Fibroblast of skin of abdomen (primary cell): ENCODE data around the gene PDCL3.

Experiments
- DNase-seq: peaks from one replicate; pipeline ENCODE4 v3.0.0-alpha.2; 2013

Gene PDCL3

DNA sequence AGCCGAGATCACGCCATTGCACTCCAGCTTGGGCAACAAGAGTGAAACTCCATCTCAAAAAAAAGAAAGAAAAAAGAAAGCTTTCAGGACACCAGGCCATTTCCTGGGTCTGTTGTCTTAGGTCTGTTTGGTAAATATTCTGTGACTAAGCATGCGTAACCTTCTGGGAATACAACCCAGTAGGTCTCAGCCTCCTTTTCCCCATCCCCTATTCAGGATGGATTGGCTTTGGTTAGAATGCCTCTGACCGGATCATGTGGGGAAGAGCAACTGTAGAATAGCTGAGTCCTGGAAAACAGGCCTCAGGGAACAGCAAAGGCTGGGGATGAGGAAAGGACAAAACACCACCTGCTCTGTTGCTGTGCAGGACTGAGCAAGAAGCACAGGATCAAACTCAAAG, 1.6 kb upstream of the PDCL3 start:
- no peak for DNase-seq

DNA sequence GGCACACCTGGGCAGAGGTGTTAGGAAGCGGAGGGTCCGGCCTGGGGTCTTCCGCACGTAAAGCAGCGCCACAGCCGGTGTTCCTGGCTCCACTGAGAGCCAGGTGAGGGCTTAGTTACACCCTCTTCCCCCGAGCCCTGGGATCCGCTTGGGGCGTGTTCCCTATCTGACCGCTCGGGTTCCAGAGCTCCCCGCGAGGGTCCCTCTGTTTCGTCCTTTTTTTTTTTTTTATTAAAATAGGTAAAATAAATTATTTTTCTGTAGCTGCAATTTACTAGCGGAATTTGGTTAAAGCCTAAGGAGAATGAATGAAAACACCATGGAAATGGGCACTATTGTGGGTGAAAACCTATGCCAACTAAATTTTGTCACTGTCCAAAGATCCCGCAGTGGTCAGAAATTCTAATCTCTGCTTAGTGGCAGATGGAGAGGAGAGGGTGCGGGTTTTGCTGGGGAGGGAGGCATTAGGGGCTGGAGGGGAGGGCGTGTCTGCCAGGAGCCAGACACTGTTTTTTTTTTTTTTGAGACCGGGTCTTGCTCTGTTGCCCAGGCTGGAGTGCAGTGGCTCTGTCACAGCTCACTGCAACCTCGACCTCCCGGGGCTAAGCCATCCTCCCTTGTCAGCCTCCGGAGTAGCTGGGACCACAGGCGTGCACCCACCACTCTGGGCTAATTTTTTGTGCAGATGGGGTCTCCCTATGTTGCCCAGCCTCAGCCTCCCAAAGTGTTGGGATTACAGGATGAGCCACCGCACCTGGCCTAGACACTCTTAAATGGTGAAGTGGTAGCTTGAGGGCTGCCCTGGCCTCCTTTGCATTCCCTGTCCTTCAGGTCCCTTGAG, 834 bp downstream of the PDCL3 start:
- DNase-seq, result no peak

DNA sequence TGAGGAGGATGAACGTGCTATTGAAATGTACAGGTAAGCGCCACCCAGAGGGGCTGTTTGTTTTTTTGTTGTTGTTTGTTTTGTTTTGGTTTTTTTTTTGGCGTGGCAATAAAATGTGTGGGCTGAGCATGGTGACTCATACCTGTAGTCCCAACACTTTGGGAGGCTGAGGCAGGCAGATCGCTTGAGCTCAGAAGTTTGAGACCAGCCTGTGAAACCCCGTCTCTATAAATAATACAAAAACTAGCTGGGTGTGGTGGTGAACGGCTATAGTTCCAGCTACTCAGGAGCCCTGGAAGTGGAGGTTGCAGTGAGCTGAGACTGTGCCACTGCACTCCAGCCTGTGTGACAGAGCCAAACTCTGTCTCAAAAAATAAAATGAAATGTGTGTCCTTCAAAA, 6.2 kb downstream of the PDCL3 start:
- DNase-seq, result no peak

DNA sequence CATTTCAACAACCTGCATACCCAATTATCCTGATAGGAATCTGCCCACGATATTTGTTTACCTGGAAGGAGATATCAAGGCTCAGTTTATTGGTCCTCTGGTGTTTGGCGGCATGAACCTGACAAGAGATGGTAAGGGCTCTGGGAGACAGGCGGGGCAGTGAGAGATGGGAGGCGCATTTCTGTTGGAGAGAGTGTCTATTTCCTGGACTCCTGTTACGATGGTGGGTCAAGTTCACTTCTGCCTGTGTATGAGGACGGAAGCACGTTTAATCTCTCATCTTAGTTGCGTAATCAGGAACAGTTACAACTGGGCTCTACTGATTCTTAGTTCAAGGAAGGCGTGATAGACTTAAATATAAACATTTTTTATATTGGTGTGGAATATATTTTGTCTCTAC, 8.9 kb downstream of the PDCL3 start:
- no peak for DNase-seq

DNA sequence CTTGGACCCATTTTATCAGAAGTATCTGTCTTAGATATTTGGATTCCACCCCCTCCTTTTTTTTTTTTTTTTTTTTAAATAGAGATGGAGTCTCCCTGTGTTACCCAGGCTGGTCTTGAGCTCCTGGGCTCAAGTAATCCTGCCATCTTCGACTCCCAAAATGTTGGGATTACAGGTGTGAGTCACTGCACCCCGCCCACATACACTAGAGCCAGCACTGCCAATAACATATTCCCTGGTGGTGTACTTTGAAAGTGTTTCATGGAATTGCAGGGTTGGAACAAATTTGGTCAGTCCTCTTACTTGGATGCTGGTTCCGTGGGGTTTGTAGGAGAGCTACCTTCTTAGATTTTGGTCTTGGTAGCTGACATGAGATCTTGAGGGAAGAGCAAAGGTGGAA, 15.0 kb downstream of the PDCL3 start:
- no peak for DNase-seq

DNA sequence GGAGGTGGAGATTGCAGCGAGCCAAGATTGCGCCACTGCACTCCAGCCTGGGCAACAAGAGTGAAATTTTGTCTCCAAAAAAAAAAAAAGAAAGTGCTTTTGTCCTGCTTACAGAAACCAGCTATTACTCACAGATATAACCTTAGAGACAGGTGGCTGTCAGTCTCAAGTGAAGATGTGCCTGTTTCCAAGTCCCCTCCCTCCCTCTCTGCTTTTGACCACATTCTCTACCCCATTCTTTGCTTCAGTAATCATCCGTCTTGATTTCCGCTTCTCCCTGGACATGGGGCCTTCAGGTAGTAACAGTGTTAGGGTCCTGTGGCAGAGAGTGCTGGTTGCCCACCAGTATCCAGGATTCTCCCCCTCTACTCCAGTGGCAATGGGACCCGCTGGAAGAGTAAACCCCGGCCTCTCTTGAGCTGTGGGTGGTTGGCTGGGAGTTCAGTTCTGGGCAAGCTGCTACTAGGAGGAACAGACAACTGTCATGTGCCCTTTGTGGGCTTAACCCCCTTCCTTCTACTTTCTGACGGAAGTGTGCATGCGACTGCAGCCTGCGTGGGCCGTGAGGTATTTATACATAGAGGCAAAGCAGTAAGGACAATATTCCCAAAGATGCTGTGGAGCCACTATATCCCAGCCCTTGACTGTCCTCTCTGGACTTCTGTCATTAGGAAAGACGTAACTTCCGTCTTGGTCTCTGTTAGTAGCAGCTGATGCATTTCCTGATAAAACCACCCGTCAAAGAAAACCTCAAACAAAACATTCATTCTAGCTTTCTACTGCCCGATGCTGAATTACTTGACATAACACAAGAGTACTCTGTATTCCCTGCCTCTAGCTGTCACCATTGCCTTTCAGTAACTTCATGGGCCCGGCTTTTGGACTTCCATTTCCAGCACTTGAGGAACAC, 17.8 kb downstream of the PDCL3 start:
- DNase-seq, result no peak

DNA sequence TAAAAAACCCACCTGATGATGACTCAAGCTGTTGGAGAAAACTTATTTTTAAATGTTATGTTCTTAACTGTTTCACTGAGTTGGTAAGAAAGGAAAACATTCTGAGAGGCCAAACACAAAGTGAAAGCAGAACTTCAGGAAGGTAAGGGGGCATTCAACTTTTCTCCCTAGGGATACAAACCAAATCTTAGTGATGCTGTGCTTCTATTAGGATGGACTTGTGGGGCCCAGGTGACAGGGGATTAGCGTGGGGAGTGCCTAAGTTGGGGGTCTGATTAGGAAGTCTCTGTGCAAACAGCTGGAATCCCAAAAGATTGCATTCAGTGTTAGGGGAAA, 18.5 kb downstream of the PDCL3 start:
- no peak for DNase-seq

DNA sequence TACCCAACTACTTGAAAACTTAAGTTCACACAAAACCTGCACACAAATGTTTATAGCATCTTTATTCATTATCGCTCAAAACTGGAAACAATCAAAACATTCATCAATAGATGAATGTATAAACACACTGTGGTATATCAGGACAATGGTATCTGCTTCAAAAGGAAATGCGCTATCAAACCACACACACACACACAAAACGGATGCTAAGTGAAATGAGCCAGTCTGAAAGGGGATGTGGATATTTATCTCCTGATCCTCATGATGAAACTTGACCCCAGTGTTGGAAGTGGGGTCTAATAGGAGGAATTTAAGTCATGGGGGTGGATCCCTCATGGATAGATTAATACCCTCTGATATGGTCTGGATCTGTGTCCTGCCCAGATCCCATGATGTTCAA, 22.0 kb downstream of the PDCL3 start:
- DNase-seq, result no peak

DNA sequence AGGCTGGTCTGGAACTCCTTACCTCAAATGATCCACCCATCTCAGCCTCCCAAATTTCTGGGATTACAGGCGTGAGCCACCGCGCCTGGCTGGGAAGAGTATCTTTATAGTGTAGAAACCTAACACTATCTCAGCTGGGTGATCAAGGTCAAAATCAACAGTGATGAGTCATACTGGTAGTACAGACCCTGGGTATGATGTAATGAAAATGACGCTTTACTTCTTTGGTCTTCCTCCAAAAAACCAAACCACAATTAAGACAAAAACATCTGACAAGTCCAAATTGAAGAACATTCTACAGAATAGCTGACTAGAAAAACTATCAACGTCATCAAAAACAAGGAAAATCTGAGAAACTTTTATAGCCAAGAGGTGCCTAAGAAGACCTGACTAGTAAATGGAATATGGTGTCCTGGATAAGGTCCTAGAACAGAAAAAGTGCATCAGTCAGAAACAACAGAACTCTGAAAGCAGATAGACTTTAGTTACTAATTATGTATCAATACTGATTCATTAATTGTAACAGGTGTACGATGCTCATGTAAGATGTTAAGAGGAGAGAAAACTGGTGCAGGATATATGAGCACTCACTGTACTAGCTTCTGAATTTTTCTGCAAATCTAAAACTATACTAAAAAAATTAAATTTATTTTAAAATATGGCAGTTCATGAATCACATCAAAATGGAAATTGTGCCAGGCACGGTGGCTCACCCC, 25.4 kb downstream of the PDCL3 start:
- peak; percentile 52 for DNase-seq

DNA sequence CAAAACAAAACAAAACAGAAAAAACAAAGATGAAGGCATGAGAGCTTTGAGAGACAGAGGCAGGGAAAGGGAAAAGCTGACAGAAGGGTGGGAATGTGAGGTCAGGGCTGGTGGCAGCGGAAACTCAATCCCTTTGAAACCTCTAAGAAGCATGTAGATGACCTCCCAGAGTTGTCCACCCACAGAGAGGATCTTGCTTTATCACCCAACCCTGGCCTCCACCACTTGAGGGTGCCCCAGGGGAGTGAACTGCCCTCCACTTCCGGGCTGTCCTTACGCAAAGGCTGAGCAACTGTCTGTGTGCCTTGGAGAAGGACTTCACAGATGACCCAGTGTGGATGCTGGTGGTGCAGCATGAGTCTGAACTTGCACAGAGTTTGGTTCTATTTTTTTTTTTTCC, 26.7 kb downstream of the PDCL3 start:
- no peak for DNase-seq

DNA sequence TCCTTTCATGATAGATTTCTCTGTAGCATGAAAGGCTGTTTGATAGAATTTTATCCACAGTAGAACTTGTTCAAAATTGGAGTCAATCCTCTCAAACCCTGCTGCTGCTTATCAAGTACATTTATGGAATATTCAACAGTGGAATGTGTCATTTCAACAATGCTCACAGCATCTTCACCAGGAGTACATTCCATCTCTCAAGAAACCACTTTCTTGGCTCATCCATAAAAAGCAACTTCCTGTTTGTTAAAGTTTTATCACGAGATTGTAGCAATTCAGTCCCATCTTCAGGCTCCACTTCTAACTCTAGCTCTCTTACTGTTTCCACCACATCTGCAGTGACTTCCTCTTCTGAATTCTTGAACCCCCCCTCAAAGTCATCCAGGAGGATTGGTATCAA, 29.4 kb downstream of the PDCL3 start:
- DNase-seq, result peak; percentile 31

DNA sequence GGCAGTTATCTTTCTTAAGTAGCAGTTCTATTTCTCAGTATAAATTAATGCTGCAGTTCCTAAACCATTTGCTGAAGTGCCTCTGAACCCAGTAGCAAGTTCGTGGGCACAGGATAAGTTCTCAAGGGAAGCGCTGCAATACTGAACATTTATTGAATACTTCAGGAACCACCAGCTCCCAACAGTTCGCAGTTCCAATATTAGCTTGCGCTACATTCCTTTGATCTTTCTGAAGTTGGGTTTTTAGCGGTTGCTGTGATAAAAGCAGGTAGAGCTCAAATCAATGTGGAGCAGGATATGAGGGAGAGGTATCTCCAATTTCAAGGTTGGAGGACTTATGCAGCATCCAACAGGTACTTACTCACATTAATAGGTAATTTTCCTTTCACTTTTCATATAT, 33.7 kb downstream of the PDCL3 start:
- DNase-seq, result no peak

DNA sequence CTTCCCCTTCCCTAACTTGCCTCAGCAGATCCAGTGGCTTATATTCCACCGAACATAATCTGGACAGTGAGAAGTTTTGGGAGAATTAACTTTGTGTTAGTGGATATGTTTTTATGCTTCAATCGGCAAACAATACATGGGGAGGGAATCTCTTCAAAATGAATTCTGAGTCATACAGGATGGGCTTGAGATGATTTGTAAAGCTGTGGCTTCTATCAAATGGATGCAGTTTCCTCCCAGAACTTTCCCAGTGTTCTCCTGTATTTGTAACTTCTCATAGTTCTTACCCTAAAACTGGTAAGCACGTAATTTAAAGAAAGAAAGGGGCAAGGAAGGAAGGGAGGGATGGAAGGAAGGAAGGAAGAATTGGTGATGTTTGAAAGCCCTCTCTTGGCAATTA, 36.8 kb downstream of the PDCL3 start:
- no peak for DNase-seq

DNA sequence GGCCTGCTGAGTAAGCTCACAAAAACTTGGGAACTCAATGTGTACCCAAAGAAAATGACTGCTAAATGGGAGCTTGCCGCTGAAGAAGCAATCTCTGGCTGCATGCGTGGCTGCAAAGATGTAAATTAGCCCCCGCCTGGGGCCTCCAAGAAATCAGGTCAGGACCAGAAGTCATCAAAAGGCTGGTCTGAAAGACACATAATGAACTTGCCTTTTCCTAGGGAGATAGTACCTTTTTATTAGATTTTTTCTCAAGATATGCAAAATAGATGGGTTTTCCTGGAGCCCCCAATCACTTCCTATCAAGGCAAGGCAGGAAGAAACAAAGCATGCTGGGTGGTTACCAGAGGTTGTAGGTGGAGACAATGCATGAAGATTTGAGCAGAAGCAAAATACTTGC, 38.9 kb downstream of the PDCL3 start:
- DNase-seq, result no peak

DNA sequence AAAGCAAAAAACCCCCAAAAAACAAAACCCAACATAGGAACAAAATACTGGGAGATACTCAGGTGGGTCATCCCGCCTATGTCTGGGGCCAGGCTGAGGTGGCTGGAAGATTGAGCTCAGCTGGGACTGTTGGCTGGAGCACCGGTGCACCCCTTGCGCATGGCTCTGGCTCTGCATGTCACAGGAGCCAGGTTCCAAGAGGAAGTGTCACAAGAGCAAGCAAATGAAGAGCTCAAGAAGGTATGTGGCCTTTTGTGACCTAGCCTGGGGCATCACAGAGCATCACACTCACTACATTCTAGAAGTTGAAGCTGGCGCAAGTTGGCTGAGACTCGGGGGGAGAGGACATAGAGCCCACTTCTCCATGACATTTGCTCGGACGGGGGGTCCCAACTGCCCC, 40.6 kb downstream of the PDCL3 start:
- no peak for DNase-seq

DNA sequence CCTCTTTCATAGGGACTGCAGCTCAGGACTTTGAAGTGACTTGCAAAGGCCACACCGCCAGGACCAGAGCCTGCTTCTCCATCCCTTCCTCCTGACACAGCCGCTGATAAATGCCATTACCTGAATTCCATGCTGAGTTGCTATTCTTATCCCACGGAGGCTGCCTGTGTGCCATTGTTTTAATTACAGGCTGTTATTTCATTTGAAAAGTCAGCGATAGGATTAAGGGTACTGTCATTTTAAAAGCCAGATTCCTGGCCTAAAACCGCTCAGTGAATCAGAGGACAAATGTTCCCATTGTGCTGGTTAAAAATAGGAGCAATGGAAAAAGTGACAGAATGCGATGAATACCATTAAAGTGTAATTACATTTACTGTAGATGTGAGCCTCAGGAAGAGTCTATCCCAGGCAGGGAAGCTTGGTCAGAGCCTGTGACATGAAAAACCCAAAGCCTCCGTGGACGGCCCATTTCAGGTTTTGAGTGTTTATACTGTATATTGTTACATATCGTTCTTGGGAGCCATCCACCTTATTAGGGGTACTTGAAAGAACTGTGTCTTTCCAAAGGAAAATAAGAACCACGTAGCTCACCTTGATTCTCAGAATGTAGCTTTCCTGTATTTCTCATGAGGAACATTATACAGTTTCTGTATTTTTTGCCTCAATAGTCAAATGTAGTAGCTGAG, 41.3 kb downstream of the PDCL3 start:
- DNase-seq, result peak; percentile 16

DNA sequence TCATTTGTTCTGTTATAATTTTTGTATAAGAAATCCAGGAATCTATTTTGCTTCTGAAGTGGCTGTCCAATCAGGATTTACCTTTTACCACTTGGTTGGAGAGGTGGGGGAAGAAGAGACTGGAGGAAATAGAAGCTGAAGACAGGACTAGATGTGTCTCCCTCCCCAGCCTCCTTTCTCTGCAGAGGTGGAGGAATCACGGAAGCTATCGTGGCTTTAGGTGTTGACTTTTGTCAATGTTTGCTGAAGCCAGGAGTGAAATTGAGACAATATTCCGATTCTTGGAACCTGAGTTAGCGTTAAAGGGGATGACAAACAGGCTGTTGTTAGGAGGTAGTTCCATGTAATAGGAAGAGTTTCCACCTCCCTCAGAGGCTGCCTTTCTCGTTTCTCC, 43.5 kb downstream of the PDCL3 start:
- DNase-seq, result no peak

DNA sequence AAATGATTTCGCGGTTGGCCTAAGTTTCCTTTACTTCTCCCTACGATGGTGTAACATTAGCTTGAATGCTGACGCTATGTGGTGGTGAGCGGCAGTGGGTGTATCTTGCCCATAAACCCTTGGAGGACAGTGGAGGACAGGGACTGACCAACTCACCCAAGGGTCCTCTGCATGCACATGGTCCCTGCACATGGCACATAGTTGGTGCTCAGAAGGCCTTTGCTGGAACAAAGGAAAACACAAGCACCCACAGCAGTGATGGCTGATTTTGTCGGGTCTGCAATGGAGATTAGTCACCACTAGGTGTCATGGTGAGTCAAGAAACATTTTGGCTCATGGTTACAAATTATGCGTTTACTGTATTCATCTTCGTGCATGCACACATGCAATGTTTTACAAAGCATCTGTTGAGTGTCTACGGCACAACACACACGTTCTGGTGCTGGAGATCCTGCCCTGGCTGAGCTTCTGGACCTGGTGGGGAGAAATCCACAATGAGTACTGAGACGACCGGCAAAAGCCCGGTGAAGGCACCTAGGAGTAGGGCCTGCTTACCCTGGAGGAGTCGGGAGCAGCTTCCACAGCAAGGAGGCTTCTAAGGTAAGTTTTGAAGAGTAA, 44.0 kb downstream of the PDCL3 start:
- DNase-seq, result peak; percentile 31

DNA sequence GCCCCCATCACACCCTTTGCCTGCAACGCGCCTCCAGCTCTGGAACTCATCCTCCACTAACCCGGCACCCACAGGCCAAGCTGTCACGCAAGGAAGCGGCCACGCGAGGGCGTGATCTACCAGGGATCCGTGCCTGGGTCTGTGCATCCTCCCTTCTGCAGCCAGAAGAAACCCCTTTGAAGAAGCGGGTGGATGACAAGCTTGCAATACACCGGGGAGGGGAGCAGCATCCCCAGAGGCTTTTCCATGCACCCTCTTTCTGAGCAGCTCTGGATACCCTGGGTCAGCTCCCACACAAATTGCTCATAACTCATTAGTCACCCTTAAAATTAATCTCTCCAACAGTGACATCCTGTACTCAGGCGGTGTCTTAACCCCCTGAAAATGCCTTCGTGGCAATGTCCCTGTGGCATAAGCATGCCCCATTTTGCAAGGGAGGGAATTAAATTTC, 47.6 kb downstream of the PDCL3 start:
- peak; percentile 49 for DNase-seq

DNA sequence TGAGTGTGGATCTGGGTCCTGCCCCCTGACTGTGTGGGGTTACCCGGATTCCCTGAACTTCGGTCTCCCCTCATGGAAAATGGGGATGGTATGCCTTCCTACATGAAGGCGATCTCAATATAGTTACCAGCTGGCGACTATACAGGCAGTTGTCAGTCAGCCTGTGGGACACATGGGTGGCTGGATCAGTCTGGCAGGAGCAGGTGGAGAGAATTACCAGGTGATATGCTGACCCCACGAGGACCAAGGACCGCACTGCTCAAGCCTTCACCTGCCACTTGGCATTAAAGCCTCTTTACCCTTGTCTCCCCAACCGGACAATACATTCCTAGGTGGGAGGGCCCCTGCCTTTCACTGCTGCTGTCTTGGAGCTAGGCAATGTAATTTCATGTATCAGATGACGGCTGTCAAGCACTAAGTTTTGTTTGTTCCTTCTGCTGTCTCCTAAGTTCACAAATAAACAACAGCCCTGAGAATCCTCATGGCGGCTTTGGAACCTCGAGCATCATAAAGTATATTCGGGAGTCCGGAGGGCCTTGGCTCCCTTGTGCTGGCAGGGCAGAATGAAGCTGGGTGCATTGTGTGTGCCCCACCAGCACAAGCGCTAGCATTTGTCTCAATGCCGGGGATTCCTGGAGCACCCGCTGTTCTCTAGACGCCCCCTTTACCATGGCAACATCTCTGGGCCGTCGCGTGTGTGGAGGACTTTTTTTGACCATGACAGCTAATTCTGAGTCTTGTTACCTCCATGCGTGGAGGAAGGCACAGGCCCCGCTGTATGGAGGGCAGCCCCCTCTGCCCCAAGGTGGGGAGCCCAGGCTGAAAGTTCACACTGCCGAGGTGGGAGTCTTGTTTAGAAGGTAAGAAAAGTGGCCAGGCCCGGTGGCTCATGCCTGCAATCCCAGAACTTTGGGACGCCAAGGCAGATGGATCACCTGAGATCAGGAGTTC, 48.6 kb downstream of the PDCL3 start:
- no peak for DNase-seq

DNA sequence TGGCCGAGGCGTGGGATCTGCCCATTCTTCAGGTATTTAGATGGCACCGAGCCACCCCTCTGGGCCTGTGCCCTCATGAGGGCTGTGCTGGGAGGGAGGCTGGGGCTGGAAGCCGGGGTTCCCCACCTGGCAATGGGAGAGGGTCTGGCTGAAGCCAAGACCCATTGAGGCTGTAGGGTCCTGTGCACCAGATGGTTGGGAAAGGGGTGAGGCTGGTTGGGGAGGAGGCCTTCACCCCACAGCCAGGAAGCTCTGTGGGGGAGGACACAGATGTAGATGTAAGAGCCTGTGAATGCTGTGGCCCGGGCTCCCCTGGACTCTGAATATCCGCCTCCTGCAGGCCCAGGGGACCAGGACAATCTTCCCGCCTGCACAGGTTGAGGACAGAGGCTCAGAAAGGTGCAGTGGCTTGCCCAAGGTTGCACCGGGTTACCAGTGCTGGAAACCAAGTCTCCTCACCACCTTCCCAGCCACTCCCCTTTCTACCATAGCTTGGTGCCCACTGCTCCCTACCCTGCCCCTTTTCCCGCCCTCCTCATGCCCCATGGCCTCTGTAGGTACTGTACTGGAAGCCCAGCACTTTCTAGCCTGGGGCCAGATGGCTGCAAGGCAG, 49.7 kb downstream of the PDCL3 start:
- DNase-seq, result no peak
